HepG2 (cell line): ENCODE data around the gene RMI2. TPM values are rescaled to one million over a fixed set of nuclear protein-coding genes. Genes with fewer than 3 reads are reported as not detected.

Experiments
- DNMT3B ChIP-seq: conservative IDR thresholded peaks from 2 replicates; pipeline ENCODE4 v1.6.1; 2016; ENCODE audit warnings: missing biosample characterization, control low read depth
- EP300 ChIP-seq, 3 experiments: sonication (generic) in 1 of 3; formaldehyde crosslinking in 1 of 3; IDR thresholded peaks; 2 replicates each; pipeline versions ENCODE4 v1.5.1 to v1.6.1; 2011 to 2020; ENCODE audit warnings: low read depth in 2 of 3, low read length in 2 of 3, borderline replicate concordance in 1 of 3, improper control_type of control experiment in 1 of 3, mild to moderate bottlenecking in 1 of 3, missing genetic modification reagents in 1 of 3, moderate library complexity in 1 of 3
- NAIF1 ChIP-seq: sonication (generic); formaldehyde crosslinking; IDR thresholded peaks from 2 replicates; pipeline ENCODE4 v1.5.0; 2020; ENCODE audit warnings: mild to moderate bottlenecking, missing genetic modification reagents, borderline replicate concordance
- TEAD3 ChIP-seq: optimal IDR thresholded peaks from 2 replicates; pipeline ENCODE3; 2016; ENCODE audit warnings: borderline replicate concordance
- TOPORS ChIP-seq: sonication (generic); formaldehyde crosslinking; IDR thresholded peaks from 2 replicates; pipeline ENCODE4 v1.8.0; 2023; ENCODE audit warnings: mild to moderate bottlenecking, missing genetic modification reagents
- ZBTB38 ChIP-seq: sonication (generic); formaldehyde crosslinking; IDR thresholded peaks from 2 replicates; pipeline ENCODE4 v1.5.1; 2020; ENCODE audit warnings: mild to moderate bottlenecking, missing genetic modification reagents
- ZNF136 ChIP-seq: sonication (generic); formaldehyde crosslinking; IDR thresholded peaks from 2 replicates; pipeline ENCODE4 v1.8.1; 2022; ENCODE audit warnings: low read depth, mild to moderate bottlenecking, moderate library complexity, missing genetic modification reagents
- ZNF225 ChIP-seq: sonication (generic); formaldehyde crosslinking; IDR thresholded peaks from 2 replicates; pipeline ENCODE4 v1.4.0; 2020; ENCODE audit warnings: mild to moderate bottlenecking, missing genetic modification reagents
- ZNF430 ChIP-seq: sonication (generic); formaldehyde crosslinking; IDR thresholded peaks from 2 replicates; pipeline ENCODE4 v1.9.0; 2021; ENCODE audit warnings: mild to moderate bottlenecking, missing genetic modification reagents
- ZNF737 ChIP-seq: sonication (generic); formaldehyde crosslinking; IDR thresholded peaks from 2 replicates; pipeline ENCODE4 v1.5.0; 2020; ENCODE audit warnings: missing genetic modification reagents, mild to moderate bottlenecking, borderline replicate concordance
- ZNF749 ChIP-seq: sonication (generic); formaldehyde crosslinking; IDR thresholded peaks from 2 replicates; pipeline ENCODE4 v1.8.0; 2022; ENCODE audit warnings: mild to moderate bottlenecking, missing genetic modification reagents, moderate library complexity, borderline replicate concordance
- ZSCAN9 ChIP-seq: IDR thresholded peaks from 2 replicates; pipeline ENCODE4 v1.6.1; 2016; ENCODE audit warnings: borderline replicate concordance
- polyA plus RNA-seq, 8 experiments: library from polyadenylated mRNA; depleted of rRNA in 3 of 8; stranded (reverse) in 7 of 8; unstranded in 1 of 8; fragments of >200 nt; fragmentation: Illumina TruSeq in 4 of 8; extraction: Trizol in 4 of 8; gene quantifications; 2 replicates each; pipeline versions ENCODE4 v1.2.1 to v1.2.3, GENCODE V29; 2011 to 2016; ENCODE audit warnings: low read depth in 4 of 8, missing spikeins in 1 of 8, mixed read lengths in 1 of 8; ENCODE audit not compliant: insufficient read depth in 1 of 8
- total RNA-seq, 5 experiments: library from RNA; depleted of rRNA; stranded (reverse); fragments of >200 nt; fragmentation: Illumina TruSeq; extraction: Trizol; gene quantifications; 2 replicates each; pipeline ENCODE4 v1.2.3, GENCODE V29; 2016; ENCODE audit warnings: low read depth in 1 of 5
- TF ChIP-seq, protein P1 (sequence below): sonication (generic); formaldehyde crosslinking; IDR thresholded peaks from 2 replicates; pipeline ENCODE4 v1.5.1; 2020; ENCODE audit warnings: missing genetic modification reagents, mild to moderate bottlenecking, borderline replicate concordance
- TF ChIP-seq, protein P2 (sequence below): sonication (generic); formaldehyde crosslinking; conservative IDR thresholded peaks from 2 replicates; pipeline ENCODE4 v1.4.0; 2020; ENCODE audit warnings: mild to moderate bottlenecking, missing genetic modification reagents, moderate library complexity
- TF ChIP-seq, protein P3 (sequence below): sonication (generic); formaldehyde crosslinking; IDR thresholded peaks from 2 replicates; pipeline ENCODE4 v1.9.0; 2022; ENCODE audit warnings: low read depth, missing genetic modification reagents
- TF ChIP-seq, protein P4 (sequence below): sonication (generic); formaldehyde crosslinking; IDR thresholded peaks from 2 replicates; pipeline ENCODE4 v1.4.0; 2020; ENCODE audit warnings: mild to moderate bottlenecking, missing genetic modification reagents
- TF ChIP-seq, protein P5 (sequence below): sonication (generic); formaldehyde crosslinking; IDR thresholded peaks from 2 replicates; pipeline ENCODE4 v1.9.0; 2022; ENCODE audit warnings: missing genetic modification reagents, mild to moderate bottlenecking, borderline replicate concordance

Gene RMI2
- total and polyA plus RNA-seq, 2 of the 13 experiments (the other 11 are each of a cell fraction or from before 2014, with no cell fraction given), result 24.5 to 55.7 TPM

DNA sequence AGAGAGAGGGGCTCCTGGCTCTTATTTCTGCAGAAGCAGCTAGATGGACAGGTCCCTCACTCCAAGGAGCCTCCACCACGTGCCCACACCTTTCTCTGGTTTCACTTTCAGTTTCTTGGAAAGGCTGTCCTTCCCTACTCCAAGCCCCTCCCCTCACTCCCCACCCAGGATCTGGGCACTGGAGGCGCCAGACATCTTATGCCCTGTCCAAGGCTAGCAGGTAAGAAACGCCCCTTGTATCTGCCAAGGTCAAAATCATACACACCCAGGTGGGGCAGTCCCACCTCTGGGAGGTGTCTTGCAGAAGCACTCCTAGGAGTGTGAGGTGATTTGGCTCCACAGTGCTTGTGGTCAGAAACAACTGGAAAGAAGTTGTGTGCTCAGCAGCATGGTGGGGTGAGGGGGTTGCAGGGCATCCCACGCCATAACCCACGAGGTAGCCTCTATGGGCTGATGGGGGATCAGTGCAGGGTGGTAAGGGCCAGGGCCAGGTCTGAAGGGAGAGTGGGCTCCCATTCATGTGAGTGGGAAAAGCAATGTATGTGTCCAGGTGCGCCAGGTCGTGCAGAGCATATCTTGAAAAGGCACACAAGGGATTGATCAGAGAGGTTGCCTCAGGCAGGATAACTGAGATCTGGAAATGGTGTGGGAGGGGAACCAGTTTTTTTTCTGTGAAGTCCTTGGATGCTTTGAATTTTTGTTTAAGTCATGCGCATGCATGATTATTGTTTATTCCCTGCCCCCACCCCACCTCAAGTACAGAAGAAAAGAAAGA lies 32.4 kb upstream of the RMI2 start (continued):
- TF ChIP-seq DNMT3B (CRISPR knock-in tag) (0 out of 2 replicates have a peak, but pooled peaks have one; percentile 51), ZNF737 (CRISPR knock-in tag) (0 out of 2 replicates have a peak, but pooled peaks have one; percentile 53), ZBTB38 (peak; percentile 70; the same call in 1 of the 2 replicates), ZNF430 (0 out of 2 replicates have a peak, but pooled peaks have one; percentile 18), ZNF749 (CRISPR knock-in tag) (no peak), ZNF136 (CRISPR knock-in tag) (peak; percentile 92), NAIF1 (CRISPR knock-in tag) (0 out of 2 replicates have a peak, but pooled peaks have one; percentile 23), TEAD3 (CRISPR knock-in tag) (peak; percentile 32), TOPORS (CRISPR knock-in tag) (no peak), ZSCAN9 (CRISPR knock-in tag) (0 out of 2 replicates have a peak, but pooled peaks have one; percentile 36), ZNF225 (no peak; the same call in 1 of the 2 replicates), EP300 (IDR thresholded peaks at IDR 0.05; ENCODE audit: low read depth in 2 of 2, low read length in 2 of 2) (0 out of 4 replicates have a peak, but pooled peaks of 1 of the 2 experiments have one; percentile 18), EP300 (CRISPR knock-in tag; IDR thresholded peaks at IDR 0.05; ENCODE audit: borderline replicate concordance) (no peak)
- TF ChIP-seq, protein P1, sequence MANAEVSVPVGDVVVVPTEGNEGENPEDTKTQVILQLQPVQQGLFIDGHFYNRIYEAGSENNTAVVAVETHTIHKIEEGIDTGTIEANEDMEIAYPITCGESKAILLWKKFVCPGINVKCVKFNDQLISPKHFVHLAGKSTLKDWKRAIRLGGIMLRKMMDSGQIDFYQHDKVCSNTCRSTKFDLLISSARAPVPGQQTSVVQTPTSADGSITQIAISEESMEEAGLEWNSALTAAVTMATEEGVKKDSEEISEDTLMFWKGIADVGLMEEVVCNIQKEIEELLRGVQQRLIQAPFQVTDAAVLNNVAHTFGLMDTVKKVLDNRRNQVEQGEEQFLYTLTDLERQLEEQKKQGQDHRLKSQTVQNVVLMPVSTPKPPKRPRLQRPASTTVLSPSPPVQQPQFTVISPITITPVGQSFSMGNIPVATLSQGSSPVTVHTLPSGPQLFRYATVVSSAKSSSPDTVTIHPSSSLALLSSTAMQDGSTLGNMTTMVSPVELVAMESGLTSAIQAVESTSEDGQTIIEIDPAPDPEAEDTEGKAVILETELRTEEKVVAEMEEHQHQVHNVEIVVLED (CRISPR knock-in tag), result peak; percentile 47
- TF ChIP-seq, protein P2, sequence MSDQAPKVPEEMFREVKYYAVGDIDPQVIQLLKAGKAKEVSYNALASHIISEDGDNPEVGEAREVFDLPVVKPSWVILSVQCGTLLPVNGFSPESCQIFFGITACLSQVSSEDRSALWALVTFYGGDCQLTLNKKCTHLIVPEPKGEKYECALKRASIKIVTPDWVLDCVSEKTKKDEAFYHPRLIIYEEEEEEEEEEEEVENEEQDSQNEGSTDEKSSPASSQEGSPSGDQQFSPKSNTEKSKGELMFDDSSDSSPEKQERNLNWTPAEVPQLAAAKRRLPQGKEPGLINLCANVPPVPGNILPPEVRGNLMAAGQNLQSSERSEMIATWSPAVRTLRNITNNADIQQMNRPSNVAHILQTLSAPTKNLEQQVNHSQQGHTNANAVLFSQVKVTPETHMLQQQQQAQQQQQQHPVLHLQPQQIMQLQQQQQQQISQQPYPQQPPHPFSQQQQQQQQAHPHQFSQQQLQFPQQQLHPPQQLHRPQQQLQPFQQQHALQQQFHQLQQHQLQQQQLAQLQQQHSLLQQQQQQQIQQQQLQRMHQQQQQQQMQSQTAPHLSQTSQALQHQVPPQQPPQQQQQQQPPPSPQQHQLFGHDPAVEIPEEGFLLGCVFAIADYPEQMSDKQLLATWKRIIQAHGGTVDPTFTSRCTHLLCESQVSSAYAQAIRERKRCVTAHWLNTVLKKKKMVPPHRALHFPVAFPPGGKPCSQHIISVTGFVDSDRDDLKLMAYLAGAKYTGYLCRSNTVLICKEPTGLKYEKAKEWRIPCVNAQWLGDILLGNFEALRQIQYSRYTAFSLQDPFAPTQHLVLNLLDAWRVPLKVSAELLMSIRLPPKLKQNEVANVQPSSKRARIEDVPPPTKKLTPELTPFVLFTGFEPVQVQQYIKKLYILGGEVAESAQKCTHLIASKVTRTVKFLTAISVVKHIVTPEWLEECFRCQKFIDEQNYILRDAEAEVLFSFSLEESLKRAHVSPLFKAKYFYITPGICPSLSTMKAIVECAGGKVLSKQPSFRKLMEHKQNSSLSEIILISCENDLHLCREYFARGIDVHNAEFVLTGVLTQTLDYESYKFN (CRISPR knock-in tag), result peak; percentile 3; the same call in 1 of the 2 replicates
- TF ChIP-seq, protein P3, sequence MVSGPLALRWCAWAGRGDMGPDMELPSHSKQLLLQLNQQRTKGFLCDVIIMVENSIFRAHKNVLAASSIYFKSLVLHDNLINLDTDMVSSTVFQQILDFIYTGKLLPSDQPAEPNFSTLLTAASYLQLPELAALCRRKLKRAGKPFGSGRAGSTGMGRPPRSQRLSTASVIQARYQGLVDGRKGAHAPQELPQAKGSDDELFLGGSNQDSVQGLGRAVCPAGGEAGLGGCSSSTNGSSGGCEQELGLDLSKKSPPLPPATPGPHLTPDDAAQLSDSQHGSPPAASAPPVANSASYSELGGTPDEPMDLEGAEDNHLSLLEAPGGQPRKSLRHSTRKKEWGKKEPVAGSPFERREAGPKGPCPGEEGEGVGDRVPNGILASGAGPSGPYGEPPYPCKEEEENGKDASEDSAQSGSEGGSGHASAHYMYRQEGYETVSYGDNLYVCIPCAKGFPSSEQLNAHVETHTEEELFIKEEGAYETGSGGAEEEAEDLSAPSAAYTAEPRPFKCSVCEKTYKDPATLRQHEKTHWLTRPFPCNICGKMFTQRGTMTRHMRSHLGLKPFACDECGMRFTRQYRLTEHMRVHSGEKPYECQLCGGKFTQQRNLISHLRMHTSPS (CRISPR knock-in tag), result peak; percentile 64; the same call in 1 of the 2 replicates
- TF ChIP-seq, protein P4, sequence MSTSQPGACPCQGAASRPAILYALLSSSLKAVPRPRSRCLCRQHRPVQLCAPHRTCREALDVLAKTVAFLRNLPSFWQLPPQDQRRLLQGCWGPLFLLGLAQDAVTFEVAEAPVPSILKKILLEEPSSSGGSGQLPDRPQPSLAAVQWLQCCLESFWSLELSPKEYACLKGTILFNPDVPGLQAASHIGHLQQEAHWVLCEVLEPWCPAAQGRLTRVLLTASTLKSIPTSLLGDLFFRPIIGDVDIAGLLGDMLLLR, result 0 out of 2 replicates have a peak, but pooled peaks have one; percentile 17
- TF ChIP-seq, protein P5, sequence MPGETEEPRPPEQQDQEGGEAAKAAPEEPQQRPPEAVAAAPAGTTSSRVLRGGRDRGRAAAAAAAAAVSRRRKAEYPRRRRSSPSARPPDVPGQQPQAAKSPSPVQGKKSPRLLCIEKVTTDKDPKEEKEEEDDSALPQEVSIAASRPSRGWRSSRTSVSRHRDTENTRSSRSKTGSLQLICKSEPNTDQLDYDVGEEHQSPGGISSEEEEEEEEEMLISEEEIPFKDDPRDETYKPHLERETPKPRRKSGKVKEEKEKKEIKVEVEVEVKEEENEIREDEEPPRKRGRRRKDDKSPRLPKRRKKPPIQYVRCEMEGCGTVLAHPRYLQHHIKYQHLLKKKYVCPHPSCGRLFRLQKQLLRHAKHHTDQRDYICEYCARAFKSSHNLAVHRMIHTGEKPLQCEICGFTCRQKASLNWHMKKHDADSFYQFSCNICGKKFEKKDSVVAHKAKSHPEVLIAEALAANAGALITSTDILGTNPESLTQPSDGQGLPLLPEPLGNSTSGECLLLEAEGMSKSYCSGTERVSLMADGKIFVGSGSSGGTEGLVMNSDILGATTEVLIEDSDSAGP (CRISPR knock-in tag), result peak; percentile 53; the same call in 1 of the 2 replicates
